HG02970 (cell line): ENCODE data around the gene HELZ2.
"Not testable (repeated sequence)": the region's sequence is repeated elsewhere in the genome, so short reads cannot be mapped to it uniquely, and the experiment has no call there.

Experiments used
- ATAC-seq: cut with Tn5 transposase; IDR thresholded peaks from one replicate; pipeline ENCODE4 v1.9.1; 2021; ENCODE audit warnings: mild to moderate bottlenecking, moderate library complexity, moderate number of reproducible peaks; ENCODE audit not compliant: unreplicated experiment, low FRiP score

Gene HELZ2

GRCh38 chr20:63566395-63567135, 7.5 kb downstream of the HELZ2 start:
- no peak for ATAC-seq

DNA sequence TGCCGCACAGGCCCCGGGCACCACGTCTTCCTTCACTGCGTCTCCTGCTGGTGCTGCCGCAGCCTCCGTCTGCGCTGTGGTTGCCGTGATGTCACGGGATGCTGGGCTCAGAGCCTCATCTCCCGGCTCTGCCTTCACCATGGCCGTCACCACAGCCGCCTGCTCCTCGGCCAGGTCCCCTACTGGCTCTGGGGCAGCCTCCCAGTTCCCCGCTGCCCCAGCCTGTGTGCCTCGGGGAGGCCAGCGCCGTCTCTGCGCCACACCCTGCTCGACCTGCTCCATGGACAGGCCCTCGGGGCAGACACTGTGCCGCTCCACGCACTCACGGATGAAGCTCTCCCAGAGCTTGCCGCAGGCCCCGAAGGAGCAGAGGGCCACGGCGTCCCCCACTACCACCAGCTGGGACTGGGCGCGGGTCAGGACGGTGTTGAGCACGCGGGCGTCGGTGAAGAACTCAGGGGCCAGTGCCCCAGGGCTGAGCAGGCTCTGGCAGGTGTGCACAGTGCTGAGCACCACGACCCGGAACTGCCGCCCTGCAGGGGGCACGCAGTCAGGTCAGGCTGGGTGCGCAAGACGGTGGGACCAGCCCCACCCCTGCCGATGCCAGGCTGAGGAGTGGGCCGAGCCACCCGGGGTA, 8.2 kb downstream of the HELZ2 start:
- ATAC-seq = no peak

DNA sequence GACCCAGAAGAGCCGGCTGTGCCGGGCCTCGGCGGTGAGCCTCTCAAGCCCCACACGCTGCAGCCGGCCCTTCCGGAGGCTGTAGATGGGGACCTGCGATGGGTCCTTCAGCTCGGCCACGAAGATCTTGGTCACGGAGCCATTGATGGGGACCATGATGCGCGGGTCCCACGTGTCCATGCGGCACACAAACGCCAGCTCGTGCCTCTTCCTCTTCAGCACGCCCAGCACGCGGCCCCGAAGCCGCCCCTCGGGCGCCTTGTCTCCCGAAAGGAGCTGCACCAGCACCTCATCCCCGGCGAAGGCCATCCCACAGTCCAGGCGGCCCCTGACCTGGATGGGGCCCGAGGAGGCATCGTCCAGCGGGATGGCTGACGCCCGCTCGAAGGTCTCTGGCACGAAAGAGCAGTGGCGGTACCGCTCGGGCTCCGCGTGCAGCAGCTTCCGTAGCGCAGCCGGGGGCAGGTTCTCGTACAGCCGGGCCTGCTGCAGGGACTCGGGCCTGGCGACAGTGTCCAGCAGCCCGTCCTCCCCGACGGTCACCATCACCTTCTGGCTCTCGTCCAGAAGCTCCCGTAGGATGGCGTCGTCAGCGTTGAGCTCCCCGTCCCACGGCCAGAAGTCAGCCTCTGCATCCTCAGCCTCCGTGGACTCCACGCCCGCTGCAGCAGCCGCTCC, 8.9 kb downstream of the HELZ2 start:
- ATAC-seq = no peak

GRCh38 chr20:63564036-63564810, 9.8 kb downstream of the HELZ2 start:
- ATAC-seq = no peak

DNA sequence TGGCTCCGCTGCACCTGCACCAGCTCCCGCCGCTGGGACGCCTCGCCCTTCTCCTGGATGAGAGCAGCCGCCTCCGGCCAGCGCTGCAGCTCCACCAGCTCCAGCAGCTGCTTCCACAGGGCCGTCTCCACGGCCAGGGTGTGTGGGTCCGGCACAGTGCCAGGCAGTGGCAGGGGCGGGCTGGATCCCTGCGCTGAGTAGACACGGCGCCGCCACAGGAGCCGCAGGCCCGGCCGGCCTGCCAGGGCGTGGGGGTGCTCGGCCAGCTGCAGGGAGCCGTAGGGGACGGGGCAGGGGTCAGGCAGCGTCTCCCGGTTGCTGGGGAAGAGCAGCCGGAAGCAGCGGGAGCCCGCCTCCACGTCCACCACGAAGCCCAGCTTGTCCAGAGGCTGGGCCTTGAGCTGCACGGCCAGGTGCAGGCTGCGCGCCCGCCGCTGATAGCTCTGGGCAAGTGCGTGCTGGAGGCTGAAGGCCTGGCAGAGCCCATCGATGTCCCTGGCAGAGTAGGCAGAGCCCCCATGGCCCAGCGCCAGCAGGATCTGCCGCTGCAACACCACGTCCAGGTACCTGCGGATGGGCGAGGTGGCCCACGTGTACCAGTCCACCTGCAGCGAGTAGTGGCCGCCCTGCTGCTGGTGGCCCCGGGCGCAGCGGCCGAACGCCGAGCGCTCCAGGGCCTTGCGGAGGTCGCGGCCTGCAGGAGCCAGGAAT, 10.7 kb downstream of the HELZ2 start:
- ATAC-seq = no peak

DNA sequence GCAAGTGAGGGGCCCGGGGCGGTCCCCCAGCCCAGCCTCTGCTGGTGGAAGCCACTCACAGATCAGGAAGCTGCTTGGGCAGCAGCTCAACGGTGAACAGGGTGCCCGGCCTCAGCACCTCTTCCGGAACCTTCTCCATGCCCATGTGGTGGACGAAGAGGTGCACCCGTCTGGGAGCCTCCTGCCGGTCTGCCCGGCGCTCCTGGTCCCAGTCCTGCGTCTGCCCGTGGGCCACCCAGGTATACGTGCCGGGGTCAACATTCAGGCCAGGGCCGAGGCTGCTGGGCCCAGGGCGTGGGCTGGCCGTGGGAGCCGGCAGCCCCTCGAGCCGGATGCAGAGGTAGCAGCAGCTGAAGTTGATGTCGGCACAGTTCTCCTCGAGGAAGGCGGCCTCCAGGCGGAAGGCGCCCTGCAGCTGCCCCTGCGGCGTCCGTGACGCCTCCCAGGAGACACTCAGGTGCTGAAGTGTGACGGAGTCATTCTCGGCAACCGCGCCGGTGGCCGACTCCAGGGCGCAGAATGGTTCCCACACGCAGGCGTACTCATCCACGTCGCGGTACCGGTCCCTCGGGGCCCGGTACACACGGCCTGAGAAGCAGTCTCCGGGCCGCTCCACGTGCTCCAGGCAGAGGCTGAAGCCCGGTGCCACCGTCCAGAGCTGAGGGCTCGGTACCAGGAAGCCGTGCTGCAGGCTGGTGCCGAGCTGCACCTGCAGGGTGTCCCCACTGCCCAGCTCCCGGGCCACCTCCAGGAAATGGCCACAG, 11.4 kb downstream of the HELZ2 start:
- no peak for ATAC-seq

- ATAC-seq = no peak
Observed at GRCh38 chr20:63561624-63562396, 12.2 kb downstream of the HELZ2 start.

- no peak for ATAC-seq
Observed at GRCh38 chr20:63560856-63561609, 13.0 kb downstream of the HELZ2 start.

DNA sequence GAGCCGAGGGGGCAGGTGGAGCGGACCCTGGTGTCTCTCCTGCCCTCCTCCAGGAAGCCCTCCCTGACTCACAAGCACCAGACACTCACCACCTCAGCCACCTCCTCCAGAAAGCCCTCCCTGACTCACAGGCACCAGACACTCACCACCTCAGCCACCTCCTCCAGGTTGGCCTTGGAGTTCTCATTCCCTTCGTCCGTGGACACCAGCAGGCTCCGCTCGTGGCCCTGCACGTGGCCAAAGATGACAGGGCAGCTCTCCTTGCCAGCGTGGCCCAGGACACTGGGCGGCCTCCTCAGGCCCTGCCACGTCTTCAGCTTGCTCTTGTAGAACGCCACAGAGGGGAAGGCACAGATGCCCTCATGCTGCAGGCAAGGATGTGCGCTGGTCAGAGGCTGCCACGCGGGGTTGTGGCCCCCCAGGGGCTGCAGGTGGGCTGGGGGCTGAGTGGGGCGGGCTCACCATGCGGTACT, 13.7 kb downstream of the HELZ2 start:
- ATAC-seq = no peak

GRCh38 chr20:63559485-63560332, 14.3 kb downstream of the HELZ2 start:
- not testable (repeated sequence) for ATAC-seq

GRCh38 chr20:63558804-63559484, 15.1 kb downstream of the HELZ2 start:
- ATAC-seq = no peak

DNA sequence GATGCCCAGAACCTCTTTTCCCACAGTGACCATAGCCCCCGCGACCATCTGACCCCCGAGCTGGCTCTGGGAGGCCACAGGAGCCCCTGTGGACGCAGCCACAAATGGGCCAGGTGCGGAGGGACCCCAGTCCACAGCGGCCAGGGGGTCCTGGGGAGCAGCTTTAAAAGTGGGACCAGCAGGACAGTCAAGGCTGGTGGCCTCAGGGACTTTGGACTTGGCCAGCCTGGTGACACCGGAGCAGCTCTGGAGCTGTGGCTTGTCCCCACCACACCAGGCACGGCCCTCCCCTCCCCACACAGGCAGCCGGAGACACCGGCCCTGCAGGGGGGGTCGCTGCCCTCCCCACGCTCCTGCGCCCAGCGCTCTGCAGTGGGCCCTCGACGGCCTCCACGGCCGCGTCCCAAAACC, 16.6 kb downstream of the HELZ2 start:
- no peak for ATAC-seq

GRCh38 chr20:63556873-63557478, 17.1 kb downstream of the HELZ2 start:
- no peak for ATAC-seq

DNA sequence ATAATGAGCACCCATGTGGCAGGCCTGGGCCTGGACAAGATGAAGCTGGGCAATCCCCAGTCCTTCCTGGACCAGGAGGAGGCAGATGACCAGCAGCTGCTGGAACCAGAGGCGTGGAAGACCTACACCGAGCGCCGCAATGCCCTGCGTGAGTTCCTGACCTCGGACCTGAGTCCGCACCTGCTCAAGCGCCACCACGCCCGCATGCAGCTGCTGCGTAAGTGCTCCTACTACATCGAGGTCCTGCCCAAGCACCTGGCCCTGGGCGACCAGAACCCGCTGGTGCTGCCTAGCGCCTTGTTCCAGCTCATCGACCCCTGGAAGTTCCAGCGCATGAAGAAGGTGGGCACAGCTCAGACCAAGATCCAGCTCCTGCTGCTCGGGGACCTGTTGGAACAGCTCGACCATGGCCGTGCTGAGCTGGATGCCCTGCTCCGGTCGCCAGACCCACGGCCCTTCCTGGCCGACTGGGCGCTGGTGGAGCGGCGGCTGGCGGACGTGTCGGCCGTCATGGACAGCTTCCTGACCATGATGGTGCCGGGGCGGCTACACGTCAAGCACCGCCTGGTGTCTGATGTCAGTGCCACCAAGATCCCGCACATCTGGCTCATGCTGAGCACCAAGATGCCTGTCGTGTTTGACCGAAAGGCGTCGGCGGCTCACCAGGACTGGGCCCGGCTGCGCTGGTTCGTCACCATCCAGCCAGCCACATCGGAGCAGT, 18.2 kb downstream of the HELZ2 start:
- ATAC-seq = no peak
